GM23248 (cell line): ENCODE results near the gene TRPC4.

Source experiments
- EZH2 ChIP-seq: fragments of 200-600 bp; sonication (generic); IDR thresholded peaks from 2 replicates; pipeline ENCODE4 v1.6.1; 2018; ENCODE audit warnings: antibody characterized with exemption, mild to moderate bottlenecking; ENCODE audit not compliant: insufficient read depth, poor library complexity, severe bottlenecking
- EZH2phosphoT487 ChIP-seq: fragments of 200-600 bp; sonication (generic); IDR thresholded peaks from 2 replicates; pipeline ENCODE4 v1.6.1; 2018; ENCODE audit warnings: antibody characterized with exemption, moderate library complexity, mild to moderate bottlenecking, low read depth; ENCODE audit not compliant: insufficient read depth

- no peak for TF ChIP-seq EZH2
- no peak for TF ChIP-seq EZH2phosphoT487
Observed at GRCh38 chr13:37690361-37690760, 179.2 kb downstream of the TRPC4 start.
